ENCODE data around the gene GPATCH8. TPM values are rescaled to one million over a fixed set of nuclear protein-coding genes. Genes with fewer than 3 reads are reported as not detected.

GPATCH8 gene
- total and polyA plus RNA-seq, 2 donors (not counting 1 experiment from before 2014, with no cell fraction given), result 13.7 to 19.3 TPM

GRCh38 chr17:44360826-44361225 lies 142.4 kb downstream of the GPATCH8 start:
- no peak overlapping the region for H2AFZ ChIP-seq (ENCODE audit: low read length)
- H3K27ac ChIP-seq (ENCODE audit: insufficient read depth, low read length), result no peak overlapping the region
- no peak overlapping the region for H3K4me2 ChIP-seq (ENCODE audit: extremely low read depth, insufficient read depth, low read length)
- H3K79me2 ChIP-seq (ENCODE audit: control insufficient read depth, insufficient read depth, low read length), result no peaks in the 10 kb centered on the region
- peaks cover 5% of the 10 kb centered on the region for H3K4me1 ChIP-seq (ENCODE audit: control insufficient read depth, extremely low read depth, insufficient read depth, low read length)
- H3K9me3 ChIP-seq (ENCODE audit: control insufficient read depth, insufficient read depth, low read depth, low read length), result no peaks in the 10 kb centered on the region
- no peaks in the 10 kb centered on the region for H4K20me1 ChIP-seq (ENCODE audit: control insufficient read depth, extremely low read depth, insufficient read depth, low read length)
- peaks cover 9% of the 10 kb centered on the region for H3K27me3 ChIP-seq (ENCODE audit: control insufficient read depth, insufficient read depth, low read length)
- peak; percentile 34 to 72 for DNase-seq (ENCODE audit: low read depth in 2 of 2)
- no peak overlapping the region for H3K9ac ChIP-seq (ENCODE audit: insufficient read depth, low read length)
- H3K4me3 ChIP-seq (replicated peaks in 1 of 4; ENCODE audit: control extremely low read depth in 1 of 4, insufficient read depth in 1 of 4, low read depth in 3 of 4, low read length in 4 of 4), result no peak overlapping the region
- no peaks in the 10 kb centered on the region for H3K36me3 ChIP-seq (ENCODE audit: control insufficient read depth, insufficient read depth, low read length)
- TF ChIP-seq EZH2 (IDR thresholded peaks at IDR 0.05; ENCODE audit: low read length, missing control alignments), result no peak
- no peak for TF ChIP-seq CTCF (conservative IDR thresholded peaks at IDR 0.05 in 1 of 2, IDR thresholded peaks at IDR 0.05 in 1 of 2; ENCODE audit: low read depth in 1 of 2, low read length in 2 of 2)

- peaks cover 5% of the 10 kb centered on the region for H3K4me1 ChIP-seq (ENCODE audit: control insufficient read depth, extremely low read depth, insufficient read depth, low read length)
- no peaks in the 10 kb centered on the region for H3K9me3 ChIP-seq (ENCODE audit: control insufficient read depth, insufficient read depth, low read depth, low read length)
- TF ChIP-seq CTCF (conservative IDR thresholded peaks at IDR 0.05 in 1 of 2, IDR thresholded peaks at IDR 0.05 in 1 of 2; ENCODE audit: low read depth in 1 of 2, low read length in 2 of 2), result no peak
- H3K27ac ChIP-seq (ENCODE audit: insufficient read depth, low read length), result no peak overlapping the region
- no peak overlapping the region for H2AFZ ChIP-seq (ENCODE audit: low read length)
- no peak for DNase-seq (ENCODE audit: low read depth in 2 of 2)
- H3K4me3 ChIP-seq (replicated peaks in 1 of 4; ENCODE audit: control extremely low read depth in 1 of 4, insufficient read depth in 1 of 4, low read depth in 3 of 4, low read length in 4 of 4), result no peak overlapping the region
- no peak overlapping the region for H3K4me2 ChIP-seq (ENCODE audit: extremely low read depth, insufficient read depth, low read length)
- no peaks in the 10 kb centered on the region for H4K20me1 ChIP-seq (ENCODE audit: control insufficient read depth, extremely low read depth, insufficient read depth, low read length)
- H3K36me3 ChIP-seq (ENCODE audit: control insufficient read depth, insufficient read depth, low read length), result no peaks in the 10 kb centered on the region
- peaks cover 4% of the 10 kb centered on the region for H3K27me3 ChIP-seq (ENCODE audit: control insufficient read depth, insufficient read depth, low read length)
- H3K9ac ChIP-seq (ENCODE audit: insufficient read depth, low read length), result no peak overlapping the region
- no peaks in the 10 kb centered on the region for H3K79me2 ChIP-seq (ENCODE audit: control insufficient read depth, insufficient read depth, low read length)
Observed at GRCh38 chr17:44360144-44360533, 143.1 kb downstream of the GPATCH8 start.

GRCh38 chr17:44359458-44360143 lies 143.6 kb downstream of the GPATCH8 start:
- H3K9me3 ChIP-seq (ENCODE audit: control insufficient read depth, insufficient read depth, low read depth, low read length), result no peaks in the 10 kb centered on the region
- H3K79me2 ChIP-seq (ENCODE audit: control insufficient read depth, insufficient read depth, low read length), result no peaks in the 10 kb centered on the region
- H3K27ac ChIP-seq (ENCODE audit: insufficient read depth, low read length), result no peak overlapping the region
- H3K36me3 ChIP-seq (ENCODE audit: control insufficient read depth, insufficient read depth, low read length), result no peaks in the 10 kb centered on the region
- no peak overlapping the region for H3K4me2 ChIP-seq (ENCODE audit: extremely low read depth, insufficient read depth, low read length)
- H4K20me1 ChIP-seq (ENCODE audit: control insufficient read depth, extremely low read depth, insufficient read depth, low read length), result no peaks in the 10 kb centered on the region
- H2AFZ ChIP-seq (ENCODE audit: low read length), result no peak overlapping the region
- TF ChIP-seq CTCF (conservative IDR thresholded peaks at IDR 0.05 in 1 of 2, IDR thresholded peaks at IDR 0.05 in 1 of 2; ENCODE audit: low read depth in 1 of 2, low read length in 2 of 2), result no peak
- TF ChIP-seq EZH2 (IDR thresholded peaks at IDR 0.05; ENCODE audit: low read length, missing control alignments), result no peak
- H3K4me3 ChIP-seq (replicated peaks in 1 of 4; ENCODE audit: control extremely low read depth in 1 of 4, insufficient read depth in 1 of 4, low read depth in 3 of 4, low read length in 4 of 4), result no peak overlapping the region
- no peaks in the 10 kb centered on the region for H3K27me3 ChIP-seq (ENCODE audit: control insufficient read depth, insufficient read depth, low read length)
- DNase-seq (ENCODE audit: low read depth in 2 of 2), result no peak
- H3K4me1 ChIP-seq (ENCODE audit: control insufficient read depth, extremely low read depth, insufficient read depth, low read length), result peaks cover 5% of the 10 kb centered on the region
- no peak overlapping the region for H3K9ac ChIP-seq (ENCODE audit: insufficient read depth, low read length)

Measured in fibroblast of lung (primary cell).